Measurements from ENCODE around the gene TGM3.
A peak's percentile ranks its signal among the peaks of the same experiment; 100 is the strongest.

The TGM3 gene

DNA sequence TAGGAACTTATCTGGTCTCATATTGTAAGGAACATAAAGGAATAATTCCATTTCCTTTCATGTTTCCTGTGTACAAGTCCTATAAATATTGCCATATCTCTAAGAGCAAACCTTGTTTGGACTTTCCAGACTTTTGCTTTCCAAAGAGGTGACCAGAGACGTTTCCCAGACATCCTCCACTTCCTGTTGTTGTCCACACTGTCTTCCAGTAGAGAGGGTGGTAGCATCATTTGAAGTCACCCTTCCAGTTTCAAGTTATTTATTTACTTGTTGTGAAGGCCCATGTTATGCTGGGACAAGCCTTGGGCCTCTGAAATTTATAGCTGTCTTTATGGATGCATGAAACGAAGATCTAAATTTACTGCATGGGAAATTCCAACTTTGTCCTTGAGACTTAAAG, 10.6 kb upstream of the TGM3 start:
- DNase-seq (ENCODE audit: low spot score) = no peak

DNA sequence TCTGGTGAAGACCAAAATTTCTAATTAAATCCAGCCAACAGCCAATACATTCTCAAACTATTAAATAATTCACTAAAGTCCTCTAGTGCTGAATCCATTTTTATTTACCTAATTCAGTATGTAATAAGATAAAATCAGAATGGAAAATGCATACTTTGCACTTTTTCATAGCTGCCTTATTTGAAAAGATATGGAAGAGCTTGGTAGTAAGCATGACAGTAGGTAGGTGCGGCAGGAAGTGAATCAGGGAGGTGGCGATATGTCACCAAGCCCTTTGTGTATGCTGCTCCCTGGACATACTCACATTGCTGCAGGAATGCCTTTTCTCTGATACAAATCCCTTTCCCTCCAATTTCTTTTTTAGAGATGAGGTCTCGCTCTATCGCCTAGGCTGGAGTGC, 10.2 kb upstream of the TGM3 start:
- no peak for DNase-seq (ENCODE audit: low spot score)

DNA sequence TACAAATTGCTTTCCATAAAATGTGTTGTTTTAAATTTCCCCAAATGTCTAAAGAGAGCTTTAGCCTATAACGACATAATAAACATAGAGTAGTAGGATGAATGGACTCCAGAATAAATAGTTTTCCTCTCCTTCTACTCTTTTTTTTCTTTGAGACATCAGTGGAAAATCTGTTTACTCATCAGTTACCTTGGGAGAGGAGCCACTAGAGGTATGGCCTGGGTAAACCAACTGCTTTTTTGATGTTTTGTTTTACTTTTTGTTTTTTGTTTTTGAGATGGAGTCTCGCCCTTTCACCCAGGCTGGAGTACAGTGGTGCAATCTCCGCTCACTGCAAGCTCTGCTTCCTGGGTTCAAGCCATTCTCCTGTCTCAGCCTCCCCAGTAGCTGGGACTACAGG, 8.3 kb upstream of the TGM3 start:
- no peak for DNase-seq (ENCODE audit: low spot score)

DNA sequence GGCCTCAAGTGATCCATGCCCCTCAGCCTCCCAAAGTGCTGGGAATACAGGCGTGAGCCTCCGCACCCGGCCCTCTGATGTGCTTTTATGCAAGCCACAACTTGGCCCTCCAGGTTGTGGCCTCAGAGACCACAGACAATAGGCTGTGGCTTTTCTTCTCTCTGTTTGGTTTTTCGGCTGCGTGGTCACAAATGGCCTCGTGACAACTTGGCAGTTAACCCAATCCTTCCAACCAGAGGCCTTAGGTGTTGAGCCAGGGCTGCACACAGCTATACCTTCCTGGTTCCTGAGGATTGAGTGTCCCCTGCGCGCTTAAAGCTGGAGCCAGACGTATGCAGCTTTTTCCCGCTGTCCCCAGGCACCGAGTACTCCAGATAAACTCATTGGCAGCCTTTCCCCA, 6.3 kb upstream of the TGM3 start:
- no peak for DNase-seq (ENCODE audit: low spot score)

DNA sequence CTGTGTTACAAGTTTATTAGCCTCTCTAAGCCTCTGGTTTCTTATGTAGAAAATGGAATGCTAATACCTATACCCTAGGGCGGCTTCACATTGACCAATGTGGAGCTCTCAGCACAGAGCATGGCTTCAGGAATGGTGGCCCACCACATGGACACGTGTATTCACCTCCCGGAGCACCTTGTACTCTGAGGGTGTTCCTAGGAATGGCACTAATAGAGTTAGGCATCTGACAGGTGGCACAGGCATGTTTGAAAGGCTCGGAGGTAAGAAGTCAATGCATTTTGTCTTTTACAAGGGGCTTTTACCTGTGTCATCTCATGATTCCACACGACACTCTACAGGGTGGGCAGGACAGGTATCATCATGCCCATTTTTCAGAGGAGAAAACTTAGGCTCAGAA, 5.3 kb upstream of the TGM3 start:
- no peak for DNase-seq (ENCODE audit: low spot score)

DNA sequence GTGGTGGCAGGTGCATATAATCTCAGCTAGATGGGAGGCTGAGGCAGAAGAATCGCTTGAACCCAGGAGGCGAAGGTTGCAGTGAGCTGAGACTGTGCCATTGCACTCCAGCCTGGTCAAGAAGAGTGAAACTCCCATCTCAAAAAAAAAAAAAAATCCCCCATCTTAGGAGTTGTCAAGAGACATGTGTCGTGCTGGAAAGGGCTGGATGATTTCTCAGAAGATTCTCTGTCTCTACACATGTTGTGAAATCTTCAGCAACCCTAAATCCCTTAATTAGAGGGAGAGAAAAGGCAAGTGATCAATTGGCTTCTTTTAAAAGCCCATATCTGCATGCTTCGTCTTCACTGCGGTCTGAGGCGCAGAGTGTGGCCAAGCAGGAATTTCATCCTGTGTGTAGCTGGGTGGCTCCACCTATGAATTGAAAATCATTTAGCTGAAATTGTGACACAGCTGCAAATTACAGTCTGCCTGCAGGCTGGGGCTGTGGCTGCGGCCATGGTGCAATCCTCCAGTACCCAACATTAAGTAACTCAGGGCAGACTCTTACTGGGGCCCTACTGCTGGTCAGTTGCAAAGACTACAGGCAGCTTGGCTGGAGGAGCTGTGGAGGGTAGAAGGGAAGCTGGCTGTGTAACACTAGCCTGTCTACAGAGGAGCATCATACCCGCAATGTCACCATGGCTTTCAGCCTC, 3.2 kb upstream of the TGM3 start:
- no peak for DNase-seq (ENCODE audit: low spot score)

DNA sequence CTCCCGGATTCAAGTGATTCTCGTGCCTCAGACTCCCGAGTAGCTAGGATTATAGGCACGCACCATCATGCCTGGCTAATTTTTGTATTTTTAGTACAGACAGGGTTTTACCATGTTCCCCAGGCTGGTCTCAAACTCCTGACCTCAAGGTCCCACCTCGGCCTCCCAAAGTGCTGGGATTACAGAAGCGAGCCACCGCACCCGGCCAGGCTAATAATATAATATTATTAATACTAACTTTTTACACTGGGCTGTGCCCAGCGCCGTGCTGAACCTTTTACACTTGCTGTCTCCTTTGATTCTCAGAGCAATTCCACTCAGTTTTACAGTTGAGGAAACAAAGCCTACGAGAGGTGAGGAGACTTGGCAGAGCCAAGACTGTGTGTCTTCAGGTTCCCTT, 2.3 kb upstream of the TGM3 start:
- DNase-seq (ENCODE audit: low spot score) = no peak

DNA sequence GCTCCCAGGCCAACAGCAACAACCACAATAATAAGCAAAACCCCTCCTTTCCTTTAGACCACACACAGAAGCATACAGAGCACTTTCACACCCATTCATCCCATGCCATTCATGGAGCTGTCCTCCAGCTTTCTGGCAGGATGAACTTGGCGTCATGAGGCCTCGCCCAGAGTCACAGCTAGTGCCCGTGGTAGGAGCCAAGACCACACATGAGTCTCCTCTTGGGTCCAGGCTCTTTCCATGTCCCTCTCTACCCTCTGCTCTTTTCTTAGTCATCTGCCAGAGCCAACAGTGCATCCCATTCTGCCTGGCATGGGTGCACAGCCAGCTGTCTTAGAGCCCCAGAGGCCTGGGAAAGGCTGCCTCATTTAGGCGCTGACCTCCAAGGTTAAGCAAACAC, 1.8 kb upstream of the TGM3 start:
- no peak for DNase-seq (ENCODE audit: low spot score)

DNA sequence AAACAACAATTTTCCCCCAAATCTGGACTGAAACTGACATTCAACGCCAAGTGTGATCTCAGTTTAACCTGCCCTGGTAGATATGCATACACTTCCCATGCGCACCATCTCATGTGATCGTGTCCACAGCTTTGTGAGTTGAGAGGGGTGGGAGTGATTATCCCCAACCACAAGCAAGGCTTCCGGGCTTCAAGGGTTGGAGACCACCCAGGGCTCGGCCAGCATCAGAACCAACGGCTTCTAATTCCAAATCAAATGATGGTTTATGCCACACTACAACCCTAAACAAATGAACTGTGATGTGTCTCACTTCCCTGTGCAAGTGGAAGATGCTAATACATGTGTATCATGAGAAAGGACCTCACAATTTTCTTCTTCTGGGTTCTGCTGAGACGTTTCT, 515 bp upstream of the TGM3 start:
- DNase-seq (ENCODE audit: low spot score) = no peak

DNA sequence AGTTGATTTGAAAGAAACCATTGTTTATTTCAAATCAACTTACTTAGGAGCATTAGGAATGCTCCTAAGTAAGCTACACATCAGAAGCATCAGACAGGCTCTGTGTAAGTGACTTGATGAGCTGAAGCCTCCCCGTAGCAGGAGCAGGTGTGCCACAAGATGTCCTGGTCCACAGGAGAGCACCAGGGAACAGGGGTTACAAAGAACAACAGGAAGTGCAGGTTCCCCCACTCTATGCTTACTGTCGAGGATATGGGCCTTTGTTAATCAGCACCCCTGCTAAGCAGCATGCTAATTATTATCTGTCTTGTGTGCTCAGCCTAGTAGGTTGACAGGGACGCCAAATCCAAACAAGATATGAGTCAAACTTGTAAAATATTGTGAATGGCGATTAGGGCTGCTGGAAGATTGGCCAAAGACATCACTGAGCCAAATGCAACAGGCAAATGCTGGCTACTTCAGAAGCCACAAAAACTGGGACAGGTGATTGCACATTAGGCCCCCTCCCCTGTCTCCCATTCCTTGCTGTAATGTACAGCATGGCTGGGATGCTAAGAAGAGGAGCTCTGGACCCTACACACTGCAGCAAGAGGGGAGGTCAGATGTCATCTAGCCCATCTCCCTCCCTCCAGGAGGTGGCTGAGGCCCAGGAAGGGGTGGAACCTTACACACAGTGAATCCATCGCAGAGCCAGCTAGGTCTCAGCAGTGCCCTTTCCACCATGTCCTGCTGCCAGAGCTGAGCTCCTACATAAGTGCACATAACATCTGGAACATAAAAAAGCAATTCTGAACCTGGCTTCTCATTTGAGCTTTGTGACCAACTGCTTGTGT, 939 bp downstream of the TGM3 start:
- no peak for DNase-seq (ENCODE audit: low spot score)

DNA sequence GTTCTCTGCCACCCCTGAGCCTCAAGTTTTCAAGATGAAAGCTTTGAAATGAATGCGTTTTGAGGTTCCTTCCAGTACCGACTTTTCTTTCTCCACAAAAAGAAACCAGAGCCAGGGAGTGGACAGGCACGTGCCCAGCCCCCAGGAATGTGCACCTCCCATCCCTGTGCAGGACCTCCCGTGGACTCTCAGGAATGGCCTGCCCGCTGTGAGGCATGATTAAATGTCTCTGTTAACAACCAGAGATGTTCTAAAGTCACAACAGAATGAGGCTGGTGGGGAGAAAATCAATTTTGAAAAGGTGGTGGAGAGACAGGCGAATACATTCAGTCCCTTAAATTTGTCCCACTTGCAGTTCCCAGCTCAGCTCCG, 1.5 kb downstream of the TGM3 start:
- DNase-seq (ENCODE audit: low spot score) = no peak

DNA sequence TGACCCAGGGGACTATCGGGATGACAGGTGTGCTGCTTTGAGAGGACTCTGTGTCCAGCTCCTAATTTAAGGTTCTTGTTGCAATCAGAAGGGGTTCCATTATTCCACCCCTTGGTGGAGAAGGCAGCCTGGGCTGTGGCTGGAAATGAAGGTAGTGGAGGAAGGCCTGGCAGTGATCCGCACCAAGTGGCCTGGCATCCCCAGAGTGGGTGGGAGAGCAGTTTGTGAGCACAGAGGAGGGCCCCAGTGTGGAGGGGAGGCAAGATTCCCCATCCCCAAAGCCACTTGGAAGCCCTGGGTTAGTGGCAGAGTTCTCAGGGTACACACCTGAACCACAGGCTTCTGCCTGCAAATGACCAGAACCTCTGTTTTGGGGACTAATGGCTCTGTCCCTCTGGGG, 2.3 kb downstream of the TGM3 start:
- no peak for DNase-seq (ENCODE audit: low spot score)

DNA sequence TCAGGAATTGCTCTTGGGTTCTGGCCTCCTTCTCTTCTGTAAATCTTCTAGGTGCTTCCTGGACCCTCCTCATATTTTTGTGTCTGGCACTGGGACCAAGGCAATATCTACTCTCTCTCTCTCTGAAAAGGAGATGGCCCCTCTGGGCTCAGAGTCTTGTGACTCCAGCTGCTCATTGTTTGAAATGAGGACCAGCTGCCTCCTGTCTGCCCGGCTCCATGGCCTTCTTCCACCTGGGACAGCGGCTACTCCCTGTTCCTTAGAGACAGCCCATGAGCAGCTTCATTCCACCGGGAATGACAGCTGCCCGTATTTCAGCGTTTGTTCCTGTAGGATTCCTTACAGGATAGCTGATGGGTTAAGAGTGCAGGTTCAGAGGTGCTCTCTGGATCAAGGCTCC, 2.9 kb downstream of the TGM3 start:
- no peak for DNase-seq (ENCODE audit: low spot score)

DNA sequence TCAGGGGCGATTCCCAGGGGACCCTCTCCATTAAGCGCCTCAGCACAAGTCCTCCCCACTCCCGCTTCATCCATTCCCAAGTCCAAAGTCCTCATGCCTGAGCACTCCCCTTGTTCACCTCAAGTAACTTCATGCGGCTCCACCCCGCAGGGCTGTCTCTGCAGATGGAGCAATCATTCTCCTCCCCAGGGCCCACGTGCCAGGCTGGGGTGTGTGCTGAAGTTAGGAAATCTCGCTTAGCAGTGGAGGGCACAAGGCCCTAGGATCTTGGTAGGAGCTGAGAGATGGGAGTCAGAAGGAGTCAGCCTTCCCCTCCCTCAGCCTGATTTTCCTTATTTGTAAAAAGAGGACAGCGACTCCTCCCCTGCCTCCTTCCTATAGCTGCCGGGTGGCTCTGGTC, 3.5 kb downstream of the TGM3 start:
- DNase-seq (ENCODE audit: low spot score) = no peak

DNA sequence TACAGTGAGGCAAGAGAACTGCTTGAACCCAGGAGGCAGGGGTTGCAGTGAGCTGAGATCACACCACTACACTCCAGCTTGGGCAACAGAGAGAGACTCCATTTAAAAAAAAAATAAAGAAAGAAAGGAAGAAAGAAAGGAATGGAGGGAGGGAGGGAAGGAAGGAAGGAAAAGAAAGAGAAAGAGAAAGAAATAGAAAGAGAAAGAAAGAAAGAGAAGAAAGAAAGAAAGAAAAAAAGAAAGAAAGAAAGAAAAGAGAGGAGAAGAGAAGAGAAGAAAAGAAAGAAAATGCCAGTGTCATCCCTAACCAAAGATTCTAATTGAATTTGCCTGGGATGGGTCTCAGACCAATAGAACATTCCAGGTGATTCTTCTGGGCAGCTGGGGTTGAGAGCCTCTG, 4.2 kb downstream of the TGM3 start:
- DNase-seq (ENCODE audit: low spot score) = no peak

DNA sequence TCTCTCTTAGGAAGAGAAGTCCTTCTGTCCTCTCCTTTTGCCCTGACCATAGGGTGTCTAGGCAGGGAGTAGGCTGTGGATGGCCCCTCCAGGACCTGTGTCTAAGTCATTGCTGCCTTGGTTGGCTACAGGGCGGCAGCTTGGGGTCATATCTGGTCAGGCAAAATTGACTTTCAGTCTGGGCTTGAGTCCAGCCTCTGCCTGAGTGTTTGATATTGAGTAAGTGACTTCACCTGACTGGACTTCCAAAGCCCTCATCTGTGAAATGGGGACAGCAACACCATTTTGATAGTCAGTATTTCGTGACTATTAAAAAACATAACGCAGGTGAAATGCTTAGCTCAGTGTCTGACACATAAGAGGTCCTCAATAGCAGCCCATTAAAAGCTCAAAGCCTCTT, 4.6 kb downstream of the TGM3 start:
- no peak for DNase-seq (ENCODE audit: low spot score)

DNA sequence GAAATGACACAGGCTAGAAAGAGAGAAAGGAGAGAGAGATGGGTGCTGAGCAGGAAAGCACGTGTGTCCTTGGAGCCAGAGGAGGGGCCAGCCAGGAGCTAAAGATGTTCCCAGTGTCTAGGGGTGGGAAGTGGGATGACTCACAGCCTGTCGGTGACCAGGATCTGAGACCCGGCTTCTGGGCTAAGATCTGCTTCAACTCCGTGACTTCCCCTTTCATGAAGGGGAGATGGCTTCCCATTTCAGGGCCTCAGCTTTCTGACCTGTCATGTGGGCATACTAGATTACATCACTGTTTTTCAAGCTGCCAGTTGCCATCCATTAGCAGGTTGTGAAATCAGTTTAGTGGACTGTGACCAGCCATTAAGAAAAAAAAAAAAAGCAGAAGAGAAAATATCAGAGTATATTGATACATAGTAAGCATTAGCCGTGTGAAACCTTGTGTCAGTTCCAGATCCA, 5.4 kb downstream of the TGM3 start:
- DNase-seq (ENCODE audit: low spot score) = peak; percentile 79

DNA sequence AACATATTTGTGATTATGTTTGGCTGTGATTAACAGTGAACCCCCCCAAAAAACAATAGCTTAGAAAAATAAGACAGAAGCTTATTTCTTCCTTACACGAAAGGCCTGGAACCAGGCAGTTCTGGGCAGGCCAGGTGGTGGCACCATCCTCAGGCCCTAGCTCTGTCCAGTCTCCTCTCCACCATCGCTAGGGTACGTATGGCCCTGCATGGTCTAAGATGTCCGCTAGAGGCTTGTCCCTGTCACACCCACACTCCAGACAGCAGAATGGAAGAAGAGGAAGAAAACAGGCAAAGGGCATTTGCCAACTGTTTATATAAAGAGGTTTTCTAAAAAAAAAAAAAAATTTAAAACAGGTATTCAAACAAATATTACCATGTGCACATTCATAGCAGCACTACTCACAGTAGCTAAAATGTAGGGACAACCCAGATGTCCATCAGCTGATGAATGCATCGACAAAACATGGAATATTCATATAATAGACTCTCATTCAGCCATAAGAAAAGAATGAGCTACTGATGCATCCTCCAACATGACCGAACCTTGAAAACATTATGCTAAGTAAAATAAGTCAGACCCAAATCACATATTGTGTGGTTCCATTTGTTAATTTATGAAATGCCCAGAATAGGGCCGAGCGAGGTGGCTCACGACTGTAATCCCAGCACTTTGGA, 6.7 kb downstream of the TGM3 start:
- DNase-seq (ENCODE audit: low spot score) = no peak

DNA sequence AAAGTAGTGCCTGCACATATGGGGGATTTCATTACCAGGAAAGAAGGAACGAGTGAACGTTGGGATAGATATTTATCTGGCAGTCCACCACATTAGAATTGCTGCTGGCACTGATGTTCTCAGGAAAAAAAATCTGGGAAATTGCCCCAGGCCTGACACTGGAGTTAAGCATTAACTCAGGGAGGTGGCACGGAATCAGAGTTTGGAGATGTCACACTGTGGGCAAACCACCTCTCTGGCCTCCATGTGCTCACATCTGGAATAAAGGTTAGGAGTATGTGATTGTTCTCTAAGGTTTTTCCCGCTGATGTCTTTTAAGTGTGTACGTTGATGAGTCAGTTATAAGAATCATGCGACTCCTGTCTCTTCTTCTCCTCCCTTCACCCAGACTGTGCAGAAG, 7.9 kb downstream of the TGM3 start:
- DNase-seq (ENCODE audit: low spot score) = no peak

DNA sequence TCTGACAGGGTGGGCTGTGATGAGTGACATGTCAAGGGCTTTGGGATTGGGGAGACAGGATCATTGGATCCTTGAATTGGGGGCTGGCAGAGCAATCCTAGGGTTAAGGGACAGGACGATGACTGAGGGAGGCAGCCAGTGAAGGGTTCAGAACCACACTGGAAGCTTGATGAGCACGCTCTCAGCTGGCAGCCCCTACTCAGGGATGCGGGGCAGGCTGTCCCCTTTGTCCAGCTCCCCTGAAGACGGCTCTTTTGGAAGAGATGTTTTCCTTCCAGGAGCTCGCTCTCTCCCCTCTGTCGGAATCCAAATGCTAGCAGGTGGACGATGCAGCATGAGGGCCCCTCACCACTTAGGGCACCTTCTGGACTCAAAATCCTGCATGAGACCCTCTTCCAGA, 8.4 kb downstream of the TGM3 start:
- no peak for DNase-seq (ENCODE audit: low spot score)

DNA sequence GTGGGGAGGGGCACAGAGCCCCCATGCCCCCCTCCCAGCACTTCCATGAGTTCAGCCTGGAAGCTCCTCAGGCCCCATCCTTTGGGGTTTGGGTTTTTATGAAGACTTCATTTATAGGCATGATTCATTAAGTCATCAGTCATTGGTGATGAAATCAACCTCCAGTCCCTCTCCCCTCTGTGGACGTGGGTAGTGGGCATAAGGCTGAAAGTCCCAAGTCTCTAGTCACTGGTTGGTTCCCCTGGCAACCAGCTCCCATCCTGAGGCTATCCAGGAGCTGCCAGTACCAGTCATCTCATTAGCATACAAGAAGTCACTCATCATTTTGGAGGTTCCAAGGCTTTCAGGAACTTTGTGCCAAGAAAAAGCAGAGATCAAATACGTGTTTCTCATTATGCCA, 9.2 kb downstream of the TGM3 start:
- no peak for DNase-seq (ENCODE audit: low spot score)

DNA sequence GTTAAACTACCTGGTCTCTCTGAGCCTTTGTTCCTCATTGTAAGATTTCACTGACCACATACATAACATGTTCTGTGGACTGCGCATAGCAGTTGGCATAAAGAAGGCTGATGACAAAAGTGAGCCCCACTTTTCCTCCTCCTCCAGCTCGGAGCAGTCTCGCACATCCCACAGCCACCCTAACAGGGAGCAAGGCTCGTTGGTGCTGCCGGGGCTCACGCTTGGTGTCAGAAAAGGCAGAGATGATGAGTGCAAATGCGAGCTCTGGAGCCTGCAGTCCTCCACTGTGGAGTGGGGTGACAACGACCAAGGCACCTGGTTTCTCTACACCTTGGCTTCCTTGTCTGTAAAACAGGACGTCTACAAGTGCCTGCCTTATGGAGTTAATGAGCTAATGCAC, 9.7 kb downstream of the TGM3 start:
- DNase-seq (ENCODE audit: low spot score) = no peak

DNA sequence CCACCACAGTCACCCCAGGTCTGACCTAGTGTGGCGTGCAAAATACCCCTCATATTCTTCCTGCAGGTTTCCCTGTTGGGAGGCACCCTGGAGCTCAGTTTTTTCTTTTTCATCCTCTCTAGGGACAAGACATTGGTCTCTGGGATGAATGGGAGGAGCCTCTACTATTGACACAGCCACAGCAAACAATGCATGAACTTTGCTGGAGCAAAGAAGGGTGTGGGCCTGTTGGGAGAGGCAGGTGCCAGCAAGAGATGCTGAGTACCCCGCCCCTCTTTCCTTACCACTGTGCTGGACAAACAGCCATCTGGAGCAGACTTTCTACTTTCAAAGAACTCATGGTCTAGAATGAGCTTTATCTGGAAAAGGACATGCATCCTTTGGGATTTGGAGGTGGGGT, 10.1 kb downstream of the TGM3 start:
- DNase-seq (ENCODE audit: low spot score) = no peak

All from germinal center (tissue), 1 donor.